Pancreas (tissue), 10 donors: ENCODE measurements around the gene SUSD3. TPM values are rescaled to one million over a fixed set of nuclear protein-coding genes. Genes with fewer than 3 reads are reported as not detected.

Source experiments
- ATAC-seq, 4 donors: fragments of 200-7000 bp; cut with Tn5 transposase; one replicate each; pipeline versions ENCODE4 v1.8.0 to v1.9.1; 2020; ENCODE audit warnings: mild to moderate bottlenecking in 4 of 4, moderate library complexity in 4 of 4
- DNase-seq, 6 donors: peaks; one replicate each; pipeline ENCODE4 v3.0.0-alpha.2; 2020
- FAIRE-seq: peaks from 2 replicates; lab custom pipeline; 2012; peaks lifted over from hg19 to GRCh38; lab: Jason Lieb, UNC
- H3K27ac ChIP-seq, 4 donors: fragments of 200-600 bp; sonication (generic); 1 replicate in 3 of 4; 2 replicates in 1 of 4; pipeline versions ENCODE4 v1.5.0 to v1.8.0; 2020
- H3K27me3 ChIP-seq, 4 donors: fragments of 200-600 bp; one replicate each; pipeline ENCODE4 v1.8.0; 2021
- H3K36me3 ChIP-seq, 3 donors: fragments of 200-600 bp; sonication (generic) in 1 of 3; one replicate each; pipeline versions ENCODE4 v1.5.0 to v1.8.0; 2020 to 2021
- H3K4me1 ChIP-seq, 3 donors: fragments of 200-600 bp; one replicate each; pipeline ENCODE4 v1.8.0; 2021
- H3K4me3 ChIP-seq, 4 donors: fragments of 200-600 bp; sonication (generic) in 2 of 4; one replicate each; pipeline versions ENCODE4 v1.5.0 to v1.8.0; 2020 to 2021
- H3K9me3 ChIP-seq, 4 donors: fragments of 200-600 bp; one replicate each; pipeline ENCODE4 v1.8.0; 2021
- CTCF ChIP-seq, 4 donors: fragments of 200-600 bp; sonication (generic) in 3 of 4; IDR thresholded peaks; one replicate each; pipeline versions ENCODE4 v1.5.0 to v1.8.0; 2021; ENCODE audit warnings: antibody characterized with exemption in 4 of 4
- WGBS, 2 donors: extraction: QIAGEN DNeasy Blood & Tissue Kit; methylation state at CpG; one replicate each; pipeline ENCODE4 v1.1.7; 2013; 5-methylcytosine and 5-hydroxymethylcytosine counted together
- intact Hi-C, 3 donors: fragments of 100-400 bp; cut with DNase I; formaldehyde crosslinking; loops; one replicate each; pipeline versions ENCODE4 v1.11.1 to v1.14.2; 2022
- polyA plus RNA-seq, 2 donors: library from polyadenylated mRNA; stranded (reverse); fragments of 200-250 nt; gene quantifications; one replicate each; pipeline ENCODE4 v1.2.3, GENCODE V29; 2013
- total RNA-seq, 6 donors: library from RNA; stranded (reverse); fragmentation: NEBNext Ultra II Directional in 4 of 6; extraction: Animal tissue kit (Norgen Biotek cat#: 25700) in 4 of 6; gene quantifications; one replicate each; pipeline versions ENCODE4 v1.2.1 to v1.2.4, GENCODE V29; 2021 to 2023
- donor health status: healthy with polysubstance abuse.
- donor health status: DM: no; HTN: no; CAD: no; lungs with moderate emphysema.
- donor health status: DM: no; HTN: no; CAD: no.
- donor health status: control.
- donor health status: control.
- donor health status: Bipolar disorder and iron deficiency.
- donor health status: DM: yes; HTN: yes; CAD: no.
- donor health status: DM: no; HTN: no; CAD: no.
- donor health status: DM: no; HTN: no; CAD: no.
- donor health status: DM: yes; HTN: yes; CAD: no.

The SUSD3 gene
- total and polyA plus RNA-seq, 8 donors, result 0.16 to 2.8 (median 0.80) TPM

DNA sequence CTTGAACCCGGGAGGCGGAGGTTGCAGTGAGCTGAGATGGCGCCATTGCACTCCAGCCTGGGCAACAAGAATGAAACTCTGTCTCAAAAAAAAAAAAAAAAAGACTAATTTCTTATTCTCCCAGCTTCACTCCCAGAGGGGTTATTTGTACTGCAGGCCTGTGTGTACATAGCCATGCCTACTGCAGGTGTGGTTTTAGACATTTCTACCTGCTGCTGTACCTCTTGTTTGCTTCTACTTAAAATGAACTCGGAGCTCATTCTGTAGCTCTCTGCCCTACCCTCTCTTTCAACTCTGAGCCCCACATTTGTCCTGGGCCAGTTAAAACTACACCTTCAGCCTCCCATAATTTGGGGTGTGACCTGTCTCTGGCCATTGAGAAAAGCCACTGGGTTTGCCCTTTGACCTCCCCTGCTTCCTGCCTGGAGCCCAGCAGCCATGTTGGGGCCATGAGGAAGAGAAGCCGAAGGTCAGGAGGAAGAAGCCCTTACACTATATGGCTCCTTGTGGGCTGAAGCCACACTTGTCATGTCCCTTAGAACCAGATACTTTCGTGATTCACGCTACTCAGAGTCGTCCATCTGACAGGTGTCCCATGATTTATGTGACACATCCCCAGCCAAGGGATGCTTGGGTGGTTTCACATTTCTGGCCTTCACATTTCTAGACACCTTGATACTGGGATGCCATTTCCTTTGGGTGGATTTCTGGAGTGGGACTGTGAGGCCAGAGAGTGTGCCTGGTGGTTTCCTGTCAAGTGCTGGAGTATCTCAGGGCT, 28.1 kb downstream of the SUSD3 start:
- intact Hi-C loops, result no loop called here
- Histone ChIP-seq H3K27ac (no peak overlapping the region), H3K9me3 (no peaks in the 10 kb centered on the region), H3K27me3 (no peaks in the 10 kb centered on the region), H3K36me3 (no peaks in the 10 kb centered on the region), H3K4me1 (no peaks in the 10 kb centered on the region), H3K4me3 (no peak overlapping the region)
- WGBS, 2 donors, result 88 to 94% methylated on average over 8 of the region's 8 CpGs
- DNase-seq, result peak in 1 of 6 donors; percentile 13
- no peak for ATAC-seq
- no peak for FAIRE-seq
- no peak for TF ChIP-seq CTCF (IDR thresholded peaks at IDR 0.05)

GRCh38 chr9:93087971-93088655, 29.6 kb downstream of the SUSD3 start:
- peak in 2 of 6 donors; percentile 25 to 35 for DNase-seq
- WGBS, 2 donors, result 94 to 97% methylated on average over 12 of the region's 12 CpGs
- no peak overlapping the region for H3K4me3 ChIP-seq
- no peaks in the 10 kb centered on the region for H3K9me3 ChIP-seq
- intact Hi-C loops, result no loop called here
- no peak for TF ChIP-seq CTCF (IDR thresholded peaks at IDR 0.05)
- no peaks in the 10 kb centered on the region for H3K36me3 ChIP-seq
- H3K4me1 ChIP-seq, result no peaks in the 10 kb centered on the region
- H3K27me3 ChIP-seq, result no peaks in the 10 kb centered on the region
- ATAC-seq, result no peak
- no peak for FAIRE-seq
- no peak overlapping the region for H3K27ac ChIP-seq

- 86 to 94% methylated on average over 4 of the region's 4 CpGs for WGBS, 2 donors
- no peaks in the 10 kb centered on the region for H3K27me3 ChIP-seq
- no peaks in the 10 kb centered on the region for H3K36me3 ChIP-seq
- FAIRE-seq, result no peak
- ATAC-seq, result no peak
- no peaks in the 10 kb centered on the region for H3K9me3 ChIP-seq
- no peak overlapping the region for H3K4me3 ChIP-seq
- H3K4me1 ChIP-seq, result no peaks in the 10 kb centered on the region
- H3K27ac ChIP-seq, result no peak overlapping the region
- peak in 1 of 6 donors; percentile 38 for DNase-seq
- intact Hi-C loops, result no loop called here
- no peak for TF ChIP-seq CTCF (IDR thresholded peaks at IDR 0.05)
Measured at GRCh38 chr9:93088656-93089015, 30.1 kb downstream of the SUSD3 start.

GRCh38 chr9:93089024-93089423, 30.5 kb downstream of the SUSD3 start:
- Histone ChIP-seq H3K9me3 (no peaks in the 10 kb centered on the region), H3K4me1 (no peaks in the 10 kb centered on the region), H3K27me3 (no peaks in the 10 kb centered on the region), H3K4me3 (no peak overlapping the region), H3K36me3 (no peaks in the 10 kb centered on the region), H3K27ac (no peak overlapping the region)
- WGBS, 2 donors, result 77 to 83% methylated on average over 5 of the region's 5 CpGs
- FAIRE-seq (no peak), ATAC-seq (no peak), DNase-seq (no peak)
- intact Hi-C loops, result no loop called here
- TF ChIP-seq CTCF (IDR thresholded peaks at IDR 0.05), result no peak
